OCI-LY3 (cell line): Measurements from ENCODE around the gene JDP2.

Experiments
- CTCF ChIP-seq: fragments of 200-600, 300-600 bp; sonication (generic); IDR thresholded peaks from 2 replicates; pipeline ENCODE4 v1.5.1; 2014; ENCODE audit warnings: antibody characterized with exemption, low read length, low read depth
- EZH2phosphoT487 ChIP-seq: fragments of 200-600 bp; shearing (Covaris generic); IDR thresholded peaks from 2 replicates; pipeline ENCODE4 v1.6.1; 2018; ENCODE audit warnings: antibody characterized with exemption, mixed run types, low read depth

GRCh38 chr14:75518625-75519024, 90.8 kb downstream of the JDP2 start:
- TF ChIP-seq CTCF (peak; percentile 93), EZH2phosphoT487 (no peak)
